Measurements from ENCODE around the gene PRSS22. TPM values are rescaled to one million over a fixed set of nuclear protein-coding genes. Genes with fewer than 3 reads are reported as not detected.

The PRSS22 gene
- total RNA-seq, 1 experiment from 2014 or later = 3.9 TPM

DNA sequence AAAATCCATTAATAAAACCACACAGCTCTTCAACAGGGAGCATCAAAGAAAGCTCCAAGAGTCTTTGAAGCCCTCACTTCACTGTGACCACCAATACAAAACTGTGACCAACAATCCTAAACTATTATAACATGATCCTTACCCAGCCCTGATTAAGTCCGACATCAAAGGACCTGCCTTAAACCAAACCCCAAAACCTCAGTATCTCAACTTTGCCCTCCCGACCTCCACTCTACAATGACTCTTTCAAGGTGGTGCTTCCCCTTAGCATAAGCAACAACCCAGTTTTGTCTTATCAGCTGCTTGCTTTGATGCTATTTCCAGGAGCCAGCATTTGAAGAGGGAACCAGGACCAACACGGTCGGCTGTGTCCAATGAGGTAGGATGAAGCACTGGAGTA lies 8.5 kb upstream of the PRSS22 start (continued):
- TF ChIP-seq, protein P1, sequence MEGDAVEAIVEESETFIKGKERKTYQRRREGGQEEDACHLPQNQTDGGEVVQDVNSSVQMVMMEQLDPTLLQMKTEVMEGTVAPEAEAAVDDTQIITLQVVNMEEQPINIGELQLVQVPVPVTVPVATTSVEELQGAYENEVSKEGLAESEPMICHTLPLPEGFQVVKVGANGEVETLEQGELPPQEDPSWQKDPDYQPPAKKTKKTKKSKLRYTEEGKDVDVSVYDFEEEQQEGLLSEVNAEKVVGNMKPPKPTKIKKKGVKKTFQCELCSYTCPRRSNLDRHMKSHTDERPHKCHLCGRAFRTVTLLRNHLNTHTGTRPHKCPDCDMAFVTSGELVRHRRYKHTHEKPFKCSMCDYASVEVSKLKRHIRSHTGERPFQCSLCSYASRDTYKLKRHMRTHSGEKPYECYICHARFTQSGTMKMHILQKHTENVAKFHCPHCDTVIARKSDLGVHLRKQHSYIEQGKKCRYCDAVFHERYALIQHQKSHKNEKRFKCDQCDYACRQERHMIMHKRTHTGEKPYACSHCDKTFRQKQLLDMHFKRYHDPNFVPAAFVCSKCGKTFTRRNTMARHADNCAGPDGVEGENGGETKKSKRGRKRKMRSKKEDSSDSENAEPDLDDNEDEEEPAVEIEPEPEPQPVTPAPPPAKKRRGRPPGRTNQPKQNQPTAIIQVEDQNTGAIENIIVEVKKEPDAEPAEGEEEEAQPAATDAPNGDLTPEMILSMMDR (IDR thresholded peaks at IDR 0.05) = no peak

DNA sequence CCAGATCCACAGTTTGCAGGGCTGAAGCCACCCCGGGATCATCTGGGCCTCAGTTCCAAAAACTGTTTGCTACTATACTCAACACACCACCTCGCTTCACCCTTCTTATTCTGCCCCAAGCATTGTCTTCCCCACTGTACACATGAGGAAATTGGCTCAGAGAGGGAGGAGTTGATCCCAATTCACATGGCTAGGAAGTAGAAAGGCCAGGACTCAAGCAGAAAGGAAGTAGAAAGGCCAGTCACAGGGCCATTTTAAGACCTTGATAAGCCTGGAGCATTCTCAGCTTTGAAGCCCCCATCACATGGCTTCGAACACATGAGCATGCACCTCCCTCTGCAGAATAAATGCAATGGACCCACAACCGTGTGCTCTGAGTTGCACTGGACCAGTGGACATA lies 7.7 kb upstream of the PRSS22 start:
- ChIA-PET POLR2A (no interaction called here), CTCF (interaction anchor here (1.0 to 1.6 kb wide), 2 partner anchors 23 to 26 kb away, joined by 3 to 4 read pairs; no protein-coding TSS in a partner anchor)
- DNase-seq (ENCODE audit: low spot score) (no peak), ATAC-seq (no peak)
- H3K4me3 Mint-ChIP-seq = no peak overlapping the region
- H3K27ac Mint-ChIP-seq = no peak overlapping the region
- H3K27me3 Mint-ChIP-seq (ENCODE audit: low read depth) = peaks cover 73% of the 10 kb centered on the region
- TF ChIP-seq, protein P2, sequence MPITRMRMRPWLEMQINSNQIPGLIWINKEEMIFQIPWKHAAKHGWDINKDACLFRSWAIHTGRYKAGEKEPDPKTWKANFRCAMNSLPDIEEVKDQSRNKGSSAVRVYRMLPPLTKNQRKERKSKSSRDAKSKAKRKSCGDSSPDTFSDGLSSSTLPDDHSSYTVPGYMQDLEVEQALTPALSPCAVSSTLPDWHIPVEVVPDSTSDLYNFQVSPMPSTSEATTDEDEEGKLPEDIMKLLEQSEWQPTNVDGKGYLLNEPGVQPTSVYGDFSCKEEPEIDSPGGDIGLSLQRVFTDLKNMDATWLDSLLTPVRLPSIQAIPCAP (CRISPR knock-in tag; IDR thresholded peaks at IDR 0.05) = no peak
- TF ChIP-seq, protein P3, sequence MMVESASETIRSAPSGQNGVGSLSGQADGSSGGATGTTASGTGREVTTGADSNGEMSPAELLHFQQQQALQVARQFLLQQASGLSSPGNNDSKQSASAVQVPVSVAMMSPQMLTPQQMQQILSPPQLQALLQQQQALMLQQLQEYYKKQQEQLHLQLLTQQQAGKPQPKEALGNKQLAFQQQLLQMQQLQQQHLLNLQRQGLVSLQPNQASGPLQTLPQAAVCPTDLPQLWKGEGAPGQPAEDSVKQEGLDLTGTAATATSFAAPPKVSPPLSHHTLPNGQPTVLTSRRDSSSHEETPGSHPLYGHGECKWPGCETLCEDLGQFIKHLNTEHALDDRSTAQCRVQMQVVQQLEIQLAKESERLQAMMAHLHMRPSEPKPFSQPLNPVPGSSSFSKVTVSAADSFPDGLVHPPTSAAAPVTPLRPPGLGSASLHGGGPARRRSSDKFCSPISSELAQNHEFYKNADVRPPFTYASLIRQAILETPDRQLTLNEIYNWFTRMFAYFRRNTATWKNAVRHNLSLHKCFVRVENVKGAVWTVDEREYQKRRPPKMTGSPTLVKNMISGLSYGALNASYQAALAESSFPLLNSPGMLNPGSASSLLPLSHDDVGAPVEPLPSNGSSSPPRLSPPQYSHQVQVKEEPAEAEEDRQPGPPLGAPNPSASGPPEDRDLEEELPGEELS (CRISPR knock-in tag; IDR thresholded peaks at IDR 0.05) = no peak
- TF ChIP-seq ZNF317 (CRISPR knock-in tag; IDR thresholded peaks at IDR 0.05; ENCODE audit: borderline replicate concordance, low read depth) (no peak), TEAD4 (CRISPR knock-in tag; IDR thresholded peaks at IDR 0.05) (no peak), ZNF423 (CRISPR knock-in tag; IDR thresholded peaks at IDR 0.05) (no peak), NR1H2 (CRISPR knock-in tag; IDR thresholded peaks at IDR 0.05) (no peak)
- H3K4me1 Mint-ChIP-seq = no peaks in the 10 kb centered on the region
- H3K9me3 Mint-ChIP-seq = peaks cover 8% of the 10 kb centered on the region
- no peaks in the 10 kb centered on the region for H3K36me3 Mint-ChIP-seq

DNA sequence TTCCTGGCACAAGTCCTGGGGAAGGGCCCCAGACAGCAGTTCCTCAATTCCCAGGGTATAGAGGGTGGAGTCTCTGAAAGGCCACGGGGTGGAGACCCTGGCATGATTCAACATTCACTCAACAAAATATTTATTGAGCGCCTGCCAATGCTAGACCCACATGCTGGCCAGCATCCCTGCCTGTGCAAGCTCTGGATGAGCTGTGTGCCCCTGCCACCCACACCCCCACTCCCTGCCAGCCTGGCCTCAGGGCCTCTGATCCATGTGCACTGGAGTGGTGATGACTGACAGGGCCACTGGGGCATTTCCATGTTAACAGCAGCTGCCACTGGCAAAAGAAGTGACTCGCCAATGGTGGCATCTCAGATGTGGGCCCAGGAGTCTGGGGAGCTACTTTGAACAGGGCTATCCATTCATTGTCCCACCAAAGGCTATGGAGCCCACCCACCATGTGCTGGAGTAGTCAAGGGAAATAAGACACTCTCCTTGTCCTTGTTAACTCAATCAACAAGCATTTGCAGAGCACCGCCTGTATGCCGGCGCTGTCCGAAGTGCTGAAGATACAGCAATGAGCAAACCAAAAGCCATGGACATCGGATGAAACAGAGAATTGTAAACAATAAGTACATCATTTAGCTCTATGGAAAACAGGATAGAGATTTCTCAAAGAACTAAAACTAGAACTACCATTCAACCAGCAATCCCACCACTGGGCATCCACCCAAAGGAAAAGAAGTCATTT lies 3.0 kb upstream of the PRSS22 start:
- Mint-ChIP-seq H3K4me1 (peaks cover 5% of the 10 kb centered on the region), H3K4me3 (no peak overlapping the region), H3K36me3 (no peaks in the 10 kb centered on the region), H3K27me3 (ENCODE audit: low read depth) (peaks cover 61% of the 10 kb centered on the region), H3K9me3 (peaks cover 11% of the 10 kb centered on the region), H3K27ac (no peak overlapping the region)
- CTCF ChIA-PET = interaction anchor here (0.6 to 2.1 kb wide), 2 partner anchors 22 to 64 kb away, joined by 3 to 7 read pairs; no protein-coding TSS in a partner anchor
- DNase-seq (ENCODE audit: low spot score) (no peak), ATAC-seq (no peak)
- POLR2A ChIA-PET = no interaction called here
- TF ChIP-seq, protein P4, sequence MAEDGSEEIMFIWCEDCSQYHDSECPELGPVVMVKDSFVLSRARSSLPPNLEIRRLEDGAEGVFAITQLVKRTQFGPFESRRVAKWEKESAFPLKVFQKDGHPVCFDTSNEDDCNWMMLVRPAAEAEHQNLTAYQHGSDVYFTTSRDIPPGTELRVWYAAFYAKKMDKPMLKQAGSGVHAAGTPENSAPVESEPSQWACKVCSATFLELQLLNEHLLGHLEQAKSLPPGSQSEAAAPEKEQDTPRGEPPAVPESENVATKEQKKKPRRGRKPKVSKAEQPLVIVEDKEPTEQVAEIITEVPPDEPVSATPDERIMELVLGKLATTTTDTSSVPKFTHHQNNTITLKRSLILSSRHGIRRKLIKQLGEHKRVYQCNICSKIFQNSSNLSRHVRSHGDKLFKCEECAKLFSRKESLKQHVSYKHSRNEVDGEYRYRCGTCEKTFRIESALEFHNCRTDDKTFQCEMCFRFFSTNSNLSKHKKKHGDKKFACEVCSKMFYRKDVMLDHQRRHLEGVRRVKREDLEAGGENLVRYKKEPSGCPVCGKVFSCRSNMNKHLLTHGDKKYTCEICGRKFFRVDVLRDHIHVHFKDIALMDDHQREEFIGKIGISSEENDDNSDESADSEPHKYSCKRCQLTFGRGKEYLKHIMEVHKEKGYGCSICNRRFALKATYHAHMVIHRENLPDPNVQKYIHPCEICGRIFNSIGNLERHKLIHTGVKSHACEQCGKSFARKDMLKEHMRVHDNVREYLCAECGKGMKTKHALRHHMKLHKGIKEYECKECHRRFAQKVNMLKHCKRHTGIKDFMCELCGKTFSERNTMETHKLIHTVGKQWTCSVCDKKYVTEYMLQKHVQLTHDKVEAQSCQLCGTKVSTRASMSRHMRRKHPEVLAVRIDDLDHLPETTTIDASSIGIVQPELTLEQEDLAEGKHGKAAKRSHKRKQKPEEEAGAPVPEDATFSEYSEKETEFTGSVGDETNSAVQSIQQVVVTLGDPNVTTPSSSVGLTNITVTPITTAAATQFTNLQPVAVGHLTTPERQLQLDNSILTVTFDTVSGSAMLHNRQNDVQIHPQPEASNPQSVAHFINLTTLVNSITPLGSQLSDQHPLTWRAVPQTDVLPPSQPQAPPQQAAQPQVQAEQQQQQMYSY (CRISPR knock-in tag; IDR thresholded peaks at IDR 0.05) = no peak
- TF ChIP-seq TP53 (CRISPR knock-in tag; IDR thresholded peaks at IDR 0.05) = no peak
- TF ChIP-seq, protein P5, sequence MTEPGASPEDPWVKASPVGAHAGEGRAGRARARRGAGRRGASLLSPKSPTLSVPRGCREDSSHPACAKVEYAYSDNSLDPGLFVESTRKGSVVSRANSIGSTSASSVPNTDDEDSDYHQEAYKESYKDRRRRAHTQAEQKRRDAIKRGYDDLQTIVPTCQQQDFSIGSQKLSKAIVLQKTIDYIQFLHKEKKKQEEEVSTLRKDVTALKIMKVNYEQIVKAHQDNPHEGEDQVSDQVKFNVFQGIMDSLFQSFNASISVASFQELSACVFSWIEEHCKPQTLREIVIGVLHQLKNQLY (CRISPR knock-in tag; IDR thresholded peaks at IDR 0.05) = no peak
- TF ChIP-seq, protein P1 (IDR thresholded peaks at IDR 0.05) = 0 out of 2 replicates have a peak, but pooled peaks have one; percentile 13
- TF ChIP-seq FOXK1 (CRISPR knock-in tag; IDR thresholded peaks at IDR 0.05) = peak; percentile 32; the same call in 1 of the 2 replicates
- TF ChIP-seq, protein P3 (CRISPR knock-in tag; IDR thresholded peaks at IDR 0.05) = 0 out of 2 replicates have a peak, but pooled peaks have one; percentile 61

All from WTC11 (cell line).